Neural cell (in vitro differentiated cells): ENCODE measurements around the gene TSPAN7. TPM values are rescaled to one million over a fixed set of nuclear protein-coding genes. Genes with fewer than 3 reads are reported as not detected.

ENCODE experiments used
- H2AFZ ChIP-seq: fragments of 200-600, 300-800 bp; sonication (generic), shearing (Covaris generic); 2 replicates; pipeline ENCODE4 v1.6.0; 2014; ENCODE audit warnings: low read depth, mild to moderate bottlenecking, antibody characterized with exemption, low read length, moderate library complexity
- H3F3A ChIP-seq: fragments of 200-600 bp; shearing (Covaris generic); 2 replicates; pipeline ENCODE4 v1.6.1; 2016; ENCODE audit warnings: mild to moderate bottlenecking, moderate library complexity, mixed read lengths, antibody characterized with exemption, low read length; ENCODE audit not compliant: insufficient read depth, poor library complexity, severe bottlenecking
- H3K27ac ChIP-seq: fragments of 200-600, 300-800 bp; sonication (generic), shearing (Covaris generic); 2 replicates; pipeline ENCODE4 v1.5.1; 2014; ENCODE audit warnings: mild to moderate bottlenecking, low read length, moderate library complexity
- H3K27me3 ChIP-seq: fragments of 300-800, 200-600 bp; sonication (generic), shearing (Covaris generic); 2 replicates; pipeline ENCODE4 v1.6.0; 2014; ENCODE audit warnings: mild to moderate bottlenecking, low read depth, low read length, moderate library complexity; ENCODE audit not compliant: insufficient read depth
- H3K36me3 ChIP-seq: fragments of 300-800, 200-600 bp; sonication (generic), shearing (Covaris generic); 2 replicates; pipeline ENCODE4 v1.5.1; 2014; ENCODE audit warnings: mild to moderate bottlenecking, antibody characterized with exemption, low read length, moderate library complexity; ENCODE audit not compliant: insufficient read depth
- H3K4me2 ChIP-seq: fragments of 300-800, 200-600 bp; sonication (generic), shearing (Covaris generic); 2 replicates; pipeline ENCODE4 v1.6.0; 2014; ENCODE audit warnings: mild to moderate bottlenecking, low read length
- H3K4me3 ChIP-seq: fragments of 300-800, 200-600 bp; sonication (generic), shearing (Covaris generic); 2 replicates; pipeline ENCODE4 v1.5.1; 2014; ENCODE audit warnings: mild to moderate bottlenecking, low read length, moderate library complexity
- H3K79me2 ChIP-seq: fragments of 200-600 bp; shearing (Covaris generic); replicated peaks from 2 replicates; pipeline ENCODE4 v1.6.0; 2014; ENCODE audit warnings: mild to moderate bottlenecking, low read length, moderate library complexity; ENCODE audit not compliant: insufficient read depth
- H3K9ac ChIP-seq: fragments of 300-800, 200-600 bp; sonication (generic), shearing (Covaris generic); 2 replicates; pipeline ENCODE4 v1.6.1; 2016; ENCODE audit warnings: mild to moderate bottlenecking, low read length, mixed read lengths
- H3K9me2 ChIP-seq: fragments of 200-600 bp; shearing (Covaris generic); 2 replicates; pipeline ENCODE4 v1.6.1; 2016; ENCODE audit warnings: mild to moderate bottlenecking, low read length, mixed read lengths; ENCODE audit not compliant: insufficient read depth
- H3K9me3 ChIP-seq: fragments of 200-600, 300-800 bp; sonication (generic), shearing (Covaris generic); 2 replicates; pipeline ENCODE4 v1.6.1; 2016; ENCODE audit warnings: mild to moderate bottlenecking, mixed run types, low read length, moderate library complexity, mixed read lengths
- H4K20me1 ChIP-seq: fragments of 200-600 bp; shearing (Covaris generic); 2 replicates; pipeline ENCODE4 v1.6.1; 2016; ENCODE audit warnings: mild to moderate bottlenecking, mixed run types; ENCODE audit not compliant: insufficient read depth
- EP300 ChIP-seq: fragments of 450-650 bp; conservative IDR thresholded peaks from 2 replicates; pipeline ENCODE4 v1.6.1; 2014; ENCODE audit warnings: antibody characterized with exemption, mild to moderate bottlenecking, moderate library complexity; ENCODE audit not compliant: poor library complexity, severe bottlenecking
- EZH2 ChIP-seq: fragments of 200-600, 300-800 bp; shearing (Covaris generic), sonication (generic); IDR thresholded peaks from 2 replicates; pipeline ENCODE4 v1.6.1; 2014; ENCODE audit warnings: antibody characterized with exemption, low read length, borderline replicate concordance, mild to moderate bottlenecking; ENCODE audit not compliant: insufficient read depth, poor library complexity, severe bottlenecking
- MXI1 ChIP-seq: fragments of 450-650 bp; conservative IDR thresholded peaks from 2 replicates; pipeline ENCODE4 v1.6.1; 2014; ENCODE audit warnings: antibody characterized with exemption, mild to moderate bottlenecking; ENCODE audit not compliant: poor library complexity, severe bottlenecking
- POLR2AphosphoS5 ChIP-seq: IDR thresholded peaks from 2 replicates; pipeline ENCODE4 v1.6.1; 2012
- RAD21 ChIP-seq: fragments of 450-650 bp; conservative IDR thresholded peaks from 2 replicates; pipeline ENCODE4 v1.6.1; 2014; ENCODE audit warnings: antibody characterized with exemption, mild to moderate bottlenecking, moderate library complexity
- SMC3 ChIP-seq: fragments of 450-650 bp; conservative IDR thresholded peaks from 2 replicates; pipeline ENCODE4 v1.6.1; 2014; ENCODE audit warnings: antibody characterized with exemption, mild to moderate bottlenecking, moderate library complexity; ENCODE audit not compliant: poor library complexity
- TAF1 ChIP-seq: IDR thresholded peaks from 2 replicates; pipeline ENCODE4 v1.6.1; 2012; ENCODE audit warnings: low read depth
- polyA plus RNA-seq: library from polyadenylated mRNA; depleted of rRNA; stranded (reverse); fragments of >200 nt; gene quantifications from 2 replicates; pipeline ENCODE4 v1.2.3, GENCODE V29; 2014
- TF ChIP-seq, protein P1 (sequence below): fragments of 450-650 bp; IDR thresholded peaks from 2 replicates; pipeline ENCODE4 v1.5.1; 2014; ENCODE audit warnings: antibody characterized with exemption, mild to moderate bottlenecking, moderate library complexity; ENCODE audit not compliant: poor library complexity, severe bottlenecking
- TF ChIP-seq, protein P2 (sequence below): IDR thresholded peaks from 2 replicates; pipeline ENCODE4 v1.6.1; 2012; ENCODE audit warnings: borderline replicate concordance

Gene TSPAN7
- polyA plus RNA-seq, 1 donor from 2014 or later, result 184 TPM

DNA sequence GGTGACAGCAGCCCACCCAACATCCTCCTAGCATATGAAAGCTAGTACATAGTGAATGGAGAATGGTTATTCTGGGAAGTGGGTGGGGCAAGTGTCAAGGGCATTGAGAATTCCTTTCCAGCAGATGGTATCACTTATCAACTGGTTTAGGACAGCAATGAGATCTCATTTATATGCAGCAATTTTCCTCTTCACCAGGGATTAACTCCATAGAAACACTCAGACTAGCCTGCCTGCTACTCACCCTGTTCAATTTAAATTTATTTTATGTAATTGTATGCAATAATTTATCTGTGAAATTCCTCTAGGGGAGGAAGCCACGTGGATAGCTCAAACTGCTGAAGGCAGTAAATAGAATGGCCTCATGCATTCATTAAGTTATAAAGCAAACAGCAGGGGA is 138.4 kb downstream of the TSPAN7 start:
- no peak overlapping the region for H3K4me2 ChIP-seq
- TF ChIP-seq, protein P1, sequence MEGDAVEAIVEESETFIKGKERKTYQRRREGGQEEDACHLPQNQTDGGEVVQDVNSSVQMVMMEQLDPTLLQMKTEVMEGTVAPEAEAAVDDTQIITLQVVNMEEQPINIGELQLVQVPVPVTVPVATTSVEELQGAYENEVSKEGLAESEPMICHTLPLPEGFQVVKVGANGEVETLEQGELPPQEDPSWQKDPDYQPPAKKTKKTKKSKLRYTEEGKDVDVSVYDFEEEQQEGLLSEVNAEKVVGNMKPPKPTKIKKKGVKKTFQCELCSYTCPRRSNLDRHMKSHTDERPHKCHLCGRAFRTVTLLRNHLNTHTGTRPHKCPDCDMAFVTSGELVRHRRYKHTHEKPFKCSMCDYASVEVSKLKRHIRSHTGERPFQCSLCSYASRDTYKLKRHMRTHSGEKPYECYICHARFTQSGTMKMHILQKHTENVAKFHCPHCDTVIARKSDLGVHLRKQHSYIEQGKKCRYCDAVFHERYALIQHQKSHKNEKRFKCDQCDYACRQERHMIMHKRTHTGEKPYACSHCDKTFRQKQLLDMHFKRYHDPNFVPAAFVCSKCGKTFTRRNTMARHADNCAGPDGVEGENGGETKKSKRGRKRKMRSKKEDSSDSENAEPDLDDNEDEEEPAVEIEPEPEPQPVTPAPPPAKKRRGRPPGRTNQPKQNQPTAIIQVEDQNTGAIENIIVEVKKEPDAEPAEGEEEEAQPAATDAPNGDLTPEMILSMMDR, result no peak
- TF ChIP-seq MXI1, result no peak
- TF ChIP-seq POLR2AphosphoS5, result no peak
- no peak for TF ChIP-seq SMC3
- no peak for TF ChIP-seq TAF1
- TF ChIP-seq, protein P2, sequence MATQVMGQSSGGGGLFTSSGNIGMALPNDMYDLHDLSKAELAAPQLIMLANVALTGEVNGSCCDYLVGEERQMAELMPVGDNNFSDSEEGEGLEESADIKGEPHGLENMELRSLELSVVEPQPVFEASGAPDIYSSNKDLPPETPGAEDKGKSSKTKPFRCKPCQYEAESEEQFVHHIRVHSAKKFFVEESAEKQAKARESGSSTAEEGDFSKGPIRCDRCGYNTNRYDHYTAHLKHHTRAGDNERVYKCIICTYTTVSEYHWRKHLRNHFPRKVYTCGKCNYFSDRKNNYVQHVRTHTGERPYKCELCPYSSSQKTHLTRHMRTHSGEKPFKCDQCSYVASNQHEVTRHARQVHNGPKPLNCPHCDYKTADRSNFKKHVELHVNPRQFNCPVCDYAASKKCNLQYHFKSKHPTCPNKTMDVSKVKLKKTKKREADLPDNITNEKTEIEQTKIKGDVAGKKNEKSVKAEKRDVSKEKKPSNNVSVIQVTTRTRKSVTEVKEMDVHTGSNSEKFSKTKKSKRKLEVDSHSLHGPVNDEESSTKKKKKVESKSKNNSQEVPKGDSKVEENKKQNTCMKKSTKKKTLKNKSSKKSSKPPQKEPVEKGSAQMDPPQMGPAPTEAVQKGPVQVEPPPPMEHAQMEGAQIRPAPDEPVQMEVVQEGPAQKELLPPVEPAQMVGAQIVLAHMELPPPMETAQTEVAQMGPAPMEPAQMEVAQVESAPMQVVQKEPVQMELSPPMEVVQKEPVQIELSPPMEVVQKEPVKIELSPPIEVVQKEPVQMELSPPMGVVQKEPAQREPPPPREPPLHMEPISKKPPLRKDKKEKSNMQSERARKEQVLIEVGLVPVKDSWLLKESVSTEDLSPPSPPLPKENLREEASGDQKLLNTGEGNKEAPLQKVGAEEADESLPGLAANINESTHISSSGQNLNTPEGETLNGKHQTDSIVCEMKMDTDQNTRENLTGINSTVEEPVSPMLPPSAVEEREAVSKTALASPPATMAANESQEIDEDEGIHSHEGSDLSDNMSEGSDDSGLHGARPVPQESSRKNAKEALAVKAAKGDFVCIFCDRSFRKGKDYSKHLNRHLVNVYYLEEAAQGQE, result no peak
- TF ChIP-seq EZH2, result no peak
- no peak for TF ChIP-seq RAD21
- no peak for TF ChIP-seq EP300

DNA sequence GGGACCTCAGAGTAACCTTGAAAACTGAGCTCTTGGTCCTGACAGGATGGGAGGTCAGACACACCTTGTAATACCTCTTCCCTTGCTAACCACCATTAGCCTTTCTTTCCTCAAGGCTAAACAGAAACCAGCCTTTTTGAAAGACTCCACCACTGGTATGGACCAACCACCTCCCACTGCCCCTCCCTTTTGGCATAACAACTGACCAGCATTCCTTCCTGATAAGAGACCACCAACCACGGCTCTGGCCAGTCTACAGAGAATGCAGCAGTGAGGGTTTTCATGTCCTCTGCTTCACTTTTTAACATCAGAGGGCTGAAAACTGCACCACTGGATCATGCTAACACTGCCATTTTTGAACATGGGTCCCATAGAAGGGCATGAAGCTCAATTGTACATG is 139.7 kb downstream of the TSPAN7 start:
- Histone ChIP-seq H3K36me3 (no peaks in the 10 kb centered on the region), H3F3A (no peaks in the 10 kb centered on the region), H3K9ac (no peak overlapping the region), H3K27me3 (no peaks in the 10 kb centered on the region), H4K20me1 (no peaks in the 10 kb centered on the region), H3K4me3 (no peak overlapping the region), H2AFZ (no peak overlapping the region), H3K9me3 (no peaks in the 10 kb centered on the region), H3K4me2 (no peak overlapping the region), H3K27ac (no peak overlapping the region), H3K9me2 (no peaks in the 10 kb centered on the region), H3K79me2 (no peaks in the 10 kb centered on the region)
- TF ChIP-seq MXI1 (no peak), TAF1 (no peak), SMC3 (no peak), RAD21 (no peak), POLR2AphosphoS5 (no peak), EZH2 (no peak), EP300 (no peak)
- TF ChIP-seq, protein P1, result no peak
- TF ChIP-seq, protein P2, result no peak

More for the DNA sequence above, 138.4 kb downstream of the TSPAN7 start:
- Histone ChIP-seq H3K9me2 (no peaks in the 10 kb centered on the region), H3K36me3 (no peaks in the 10 kb centered on the region), H3K27ac (no peak overlapping the region), H3K79me2 (no peaks in the 10 kb centered on the region), H4K20me1 (no peaks in the 10 kb centered on the region), H3K4me3 (no peak overlapping the region), H3K9me3 (no peaks in the 10 kb centered on the region), H2AFZ (no peak overlapping the region), H3F3A (no peaks in the 10 kb centered on the region), H3K9ac (no peak overlapping the region), H3K27me3 (no peaks in the 10 kb centered on the region)
